Hindlimb muscle (tissue), 1 donor: ENCODE results near the gene PHLDB3. TPM values are rescaled to one million over a fixed set of nuclear protein-coding genes. Genes with fewer than 3 reads are reported as not detected.
A peak's percentile ranks its signal among the peaks of the same experiment; 100 is the strongest.
"Not testable (repeated sequence)": the region's sequence is repeated elsewhere in the genome, so short reads cannot be mapped to it uniquely, and the experiment has no call there.

Experiments
- DNase-seq: peaks from one replicate; pipeline ENCODE4 v3.0.0-alpha.2; 2013
- polyA plus RNA-seq: library from polyadenylated mRNA; unstranded; fragments of 120-200 nt; gene quantifications from one replicate; pipeline ENCODE4 v1.2.1, GENCODE V29; 2013; ENCODE audit not compliant: insufficient read length

PHLDB3 gene
- polyA plus RNA-seq, 1 donor, result 6.4 TPM

- no peak for DNase-seq
Observed at GRCh38 chr19:43466793-43467192, 37.8 kb downstream of the PHLDB3 start.

- no peak for DNase-seq
Observed at GRCh38 chr19:43465468-43466120, 39.0 kb downstream of the PHLDB3 start, which contains the start of gene LYPD3. TSS of gene LYPD3 (minus strand) at chr19:43465608. CDS start at chr19:43465571, 37 bp downstream.

GRCh38 chr19:43464134-43464775 is 40.3 kb downstream of the PHLDB3 start:
- no peak for DNase-seq

GRCh38 chr19:43463381-43464133 is 41.0 kb downstream of the PHLDB3 start:
- peak; percentile 93 for DNase-seq

GRCh38 chr19:43462785-43463380 is 41.7 kb downstream of the PHLDB3 start:
- peak; percentile 53 for DNase-seq

- no peak for DNase-seq
Observed at GRCh38 chr19:43462383-43462782, 42.2 kb downstream of the PHLDB3 start.

GRCh38 chr19:43461303-43461702 is 43.2 kb downstream of the PHLDB3 start:
- DNase-seq, result no peak

GRCh38 chr19:43460362-43461016 is 44.1 kb downstream of the PHLDB3 start:
- DNase-seq, result no peak

- no peak for DNase-seq
Observed at GRCh38 chr19:43457809-43458208, 46.7 kb downstream of the PHLDB3 start.

GRCh38 chr19:43455321-43456113 is 49.0 kb downstream of the PHLDB3 start:
- DNase-seq, result no peak

- no peak for DNase-seq
Observed at GRCh38 chr19:43454031-43454430, 50.5 kb downstream of the PHLDB3 start.

GRCh38 chr19:43452582-43452981 is 52.0 kb downstream of the PHLDB3 start:
- no peak for DNase-seq

GRCh38 chr19:43450545-43450997 is 54.0 kb downstream of the PHLDB3 start:
- no peak for DNase-seq

- no peak for DNase-seq
Observed at GRCh38 chr19:43447655-43448054, 56.9 kb downstream of the PHLDB3 start.

GRCh38 chr19:43446746-43447489 is 57.6 kb downstream of the PHLDB3 start:
- DNase-seq, result peak; percentile 77

- DNase-seq, result no peak
Observed at GRCh38 chr19:43445426-43445825, 59.1 kb downstream of the PHLDB3 start.

- DNase-seq, result no peak
Observed at GRCh38 chr19:43444531-43445287, 59.8 kb downstream of the PHLDB3 start.

GRCh38 chr19:43444091-43444490 is 60.5 kb downstream of the PHLDB3 start:
- not testable (repeated sequence) for DNase-seq

GRCh38 chr19:43441716-43442115 is 62.8 kb downstream of the PHLDB3 start:
- DNase-seq, result no peak

- DNase-seq, result no peak
Observed at GRCh38 chr19:43439709-43440063, 64.9 kb downstream of the PHLDB3 start.
